MM.1S (cell line): Measurements from ENCODE around the gene DNAI1.

Experiments
- DNase-seq: peaks from one replicate; pipeline ENCODE4 v3.0.0-alpha.2; 2015
- H2AFZ ChIP-seq: fragments of 300-600 bp; sonication (generic); 2 replicates; pipeline ENCODE4 v1.6.0; 2016; ENCODE audit warnings: antibody characterized with exemption, low read length
- H3F3A ChIP-seq: fragments of 300-600 bp; sonication (generic); 2 replicates; pipeline ENCODE4 v1.6.1; 2016; ENCODE audit warnings: mild to moderate bottlenecking, antibody characterized with exemption, low read length, moderate library complexity, mixed read lengths; ENCODE audit not compliant: insufficient read depth
- H3K27ac ChIP-seq: fragments of 300-600 bp; sonication (generic); 2 replicates; pipeline ENCODE4 v1.5.1; 2016; ENCODE audit warnings: mild to moderate bottlenecking, low read length
- H3K27me3 ChIP-seq: fragments of 300-600 bp; sonication (generic); replicated peaks from 2 replicates; pipeline ENCODE4 v1.6.0; 2016; ENCODE audit warnings: low read length; ENCODE audit not compliant: insufficient read depth
- H3K36me3 ChIP-seq: fragments of 300-600 bp; sonication (generic); replicated peaks from 2 replicates; pipeline ENCODE4 v1.6.1; 2016; ENCODE audit warnings: mild to moderate bottlenecking, low read length, mixed read lengths; ENCODE audit not compliant: insufficient read depth
- H3K4me1 ChIP-seq: fragments of 300-600 bp; sonication (generic); 2 replicates; pipeline ENCODE4 v1.6.1; 2016; ENCODE audit warnings: low read length, mixed read lengths
- H3K4me2 ChIP-seq: fragments of 300-600 bp; sonication (generic); 2 replicates; pipeline ENCODE4 v1.6.0; 2016; ENCODE audit warnings: low read depth, low read length
- H3K4me3 ChIP-seq: fragments of 300-600 bp; sonication (generic); 2 replicates; pipeline ENCODE4 v1.5.1; 2016; ENCODE audit warnings: low read length, mixed read lengths
- H3K79me2 ChIP-seq: fragments of 300-600 bp; sonication (generic); 2 replicates; pipeline ENCODE4 v1.6.1; 2016; ENCODE audit warnings: mixed run types, low read length, mixed read lengths
- H3K9ac ChIP-seq: fragments of 300-600 bp; sonication (generic); 2 replicates; pipeline ENCODE4 v1.6.1; 2016; ENCODE audit warnings: low read length, mixed read lengths
- H3K9me2 ChIP-seq: fragments of 300-600 bp; sonication (generic); replicated peaks from 2 replicates; pipeline ENCODE4 v1.6.1; 2016; ENCODE audit warnings: mild to moderate bottlenecking, low read length, mixed read lengths; ENCODE audit not compliant: insufficient read depth
- H3K9me3 ChIP-seq: fragments of 300-600 bp; sonication (generic); replicated peaks from 2 replicates; pipeline ENCODE4 v1.6.1; 2016; ENCODE audit warnings: mild to moderate bottlenecking, low read length, mixed read lengths; ENCODE audit not compliant: insufficient read depth
- H4K20me1 ChIP-seq: fragments of 300-600 bp; sonication (generic); 2 replicates; pipeline ENCODE4 v1.6.1; 2016; ENCODE audit warnings: mild to moderate bottlenecking, low read length, moderate library complexity, mixed read lengths; ENCODE audit not compliant: insufficient read depth
- CTCF ChIP-seq: fragments of 300-600 bp; sonication (generic); IDR thresholded peaks from 2 replicates; pipeline ENCODE4 v1.5.1; 2016; ENCODE audit warnings: antibody characterized with exemption, low read length, mixed read lengths
- EZH2 ChIP-seq: fragments of 300-600 bp; sonication (generic); optimal IDR thresholded peaks from 2 replicates; pipeline ENCODE3; 2017; ENCODE audit warnings: low read depth, mild to moderate bottlenecking, antibody characterized with exemption, low read length, mixed read lengths
- EZH2phosphoT487 ChIP-seq: fragments of 300-600 bp; sonication (generic); IDR thresholded peaks from 2 replicates; pipeline ENCODE4 v1.6.1; 2018; ENCODE audit warnings: antibody characterized with exemption, low read length

Gene DNAI1

GRCh38 chr9:34440017-34440416, 18.6 kb upstream of the DNAI1 start:
- H4K20me1 ChIP-seq, result no peaks in the 10 kb centered on the region
- TF ChIP-seq CTCF, result no peak

GRCh38 chr9:34442770-34443169, 15.8 kb upstream of the DNAI1 start:
- no peaks in the 10 kb centered on the region for H3F3A ChIP-seq
- DNase-seq, result no peak
- no peak overlapping the region for H3K4me3 ChIP-seq
- no peak overlapping the region for H3K9ac ChIP-seq
- H3K9me3 ChIP-seq, result no peaks in the 10 kb centered on the region
- 0 out of 2 replicates have a peak, but pooled peaks cover 4% of the 10 kb centered on the region for H4K20me1 ChIP-seq
- no peaks in the 10 kb centered on the region for H3K36me3 ChIP-seq
- H3K27ac ChIP-seq, result no peak overlapping the region
- H2AFZ ChIP-seq, result no peak overlapping the region
- no peaks in the 10 kb centered on the region for H3K4me1 ChIP-seq
- no peaks in the 10 kb centered on the region for H3K27me3 ChIP-seq
- H3K9me2 ChIP-seq, result no peaks in the 10 kb centered on the region
- no peak overlapping the region for H3K4me2 ChIP-seq
- H3K79me2 ChIP-seq, result peaks cover 6% of the 10 kb centered on the region; the same call in 1 of the 2 replicates
- TF ChIP-seq EZH2phosphoT487, result no peak
- TF ChIP-seq EZH2, result no peak
- no peak for TF ChIP-seq CTCF

More at GRCh38 chr9:34440017-34440416, 18.6 kb upstream of the DNAI1 start:
- H3K79me2 ChIP-seq, result no peaks in the 10 kb centered on the region
- H3K27ac ChIP-seq, result no peak overlapping the region
- H3K4me2 ChIP-seq, result no peak overlapping the region
- no peak for DNase-seq
- no peaks in the 10 kb centered on the region for H3F3A ChIP-seq
- H3K27me3 ChIP-seq, result no peaks in the 10 kb centered on the region
- H2AFZ ChIP-seq, result no peak overlapping the region
- H3K9me2 ChIP-seq, result no peaks in the 10 kb centered on the region
- H3K4me1 ChIP-seq, result no peaks in the 10 kb centered on the region
- H3K36me3 ChIP-seq, result no peaks in the 10 kb centered on the region
- H3K9me3 ChIP-seq, result no peaks in the 10 kb centered on the region
- no peak overlapping the region for H3K4me3 ChIP-seq
- no peak overlapping the region for H3K9ac ChIP-seq

GRCh38 chr9:34443533-34443932, 15.1 kb upstream of the DNAI1 start:
- Histone ChIP-seq H3K4me2 (no peak overlapping the region), H3K4me1 (no peaks in the 10 kb centered on the region), H3K9me2 (no peaks in the 10 kb centered on the region), H3K9me3 (no peaks in the 10 kb centered on the region), H3K4me3 (no peak overlapping the region), H3K9ac (no peak overlapping the region), H3F3A (no peaks in the 10 kb centered on the region), H3K79me2 (peaks cover 8% of the 10 kb centered on the region), H4K20me1 (0 out of 2 replicates have a peak, but pooled peaks cover 4% of the 10 kb centered on the region), H3K36me3 (no peaks in the 10 kb centered on the region), H2AFZ (no peak overlapping the region), H3K27ac (no peak overlapping the region), H3K27me3 (no peaks in the 10 kb centered on the region)
- no peak for DNase-seq
- TF ChIP-seq EZH2 (no peak), EZH2phosphoT487 (no peak), CTCF (no peak)

- Histone ChIP-seq H3K4me2 (no peak overlapping the region), H3K27me3 (no peaks in the 10 kb centered on the region), H3K9ac (no peak overlapping the region), H4K20me1 (0 out of 2 replicates have a peak, but pooled peaks cover 4% of the 10 kb centered on the region), H3K27ac (no peak overlapping the region), H2AFZ (no peak overlapping the region), H3K4me1 (no peaks in the 10 kb centered on the region), H3F3A (no peaks in the 10 kb centered on the region), H3K4me3 (no peak overlapping the region), H3K9me2 (no peaks in the 10 kb centered on the region), H3K36me3 (no peaks in the 10 kb centered on the region), H3K79me2 (peaks cover 12% of the 10 kb centered on the region), H3K9me3 (no peaks in the 10 kb centered on the region)
- TF ChIP-seq EZH2 (no peak), CTCF (no peak), EZH2phosphoT487 (no peak)
- no peak for DNase-seq
These were observed 14.6 kb upstream of the DNAI1 start for GRCh38 chr9:34443976-34444375.
